ENCODE measurements around the gene WDR62.

The WDR62 gene

GRCh38 chr19:36073121-36073876, 18.6 kb downstream of the WDR62 start:
- no peak for DNase-seq (ENCODE audit: low read depth, low spot score)

- DNase-seq (ENCODE audit: low read depth, low spot score), result no peak
Observed at GRCh38 chr19:36079389-36079945, 24.8 kb downstream of the WDR62 start.

GRCh38 chr19:36081385-36081784, 26.7 kb downstream of the WDR62 start:
- no peak for DNase-seq (ENCODE audit: low read depth, low spot score)

GRCh38 chr19:36081894-36082293, 27.2 kb downstream of the WDR62 start:
- no peak for DNase-seq (ENCODE audit: low read depth, low spot score)

GRCh38 chr19:36082916-36083315, 28.2 kb downstream of the WDR62 start:
- no peak for DNase-seq (ENCODE audit: low read depth, low spot score)

- DNase-seq (ENCODE audit: low read depth, low spot score), result no peak
Observed at GRCh38 chr19:36084231-36085009, 29.7 kb downstream of the WDR62 start.

GRCh38 chr19:36086326-36086725, 31.6 kb downstream of the WDR62 start:
- DNase-seq (ENCODE audit: low read depth, low spot score), result no peak

GRCh38 chr19:36089847-36090246, 35.1 kb downstream of the WDR62 start:
- no peak for DNase-seq (ENCODE audit: low read depth, low spot score)

GRCh38 chr19:36090910-36091695, 36.4 kb downstream of the WDR62 start:
- DNase-seq (ENCODE audit: low read depth, low spot score), result no peak

- DNase-seq (ENCODE audit: low read depth, low spot score), result no peak
Observed at GRCh38 chr19:36092566-36092965, 37.9 kb downstream of the WDR62 start.

- no peak for DNase-seq (ENCODE audit: low read depth, low spot score)
Observed at GRCh38 chr19:36093146-36093662, 38.5 kb downstream of the WDR62 start.

- DNase-seq (ENCODE audit: low read depth, low spot score), result no peak
Observed at GRCh38 chr19:36093687-36094086, 39.0 kb downstream of the WDR62 start.

- no peak for DNase-seq (ENCODE audit: low read depth, low spot score)
Observed at GRCh38 chr19:36097036-36097435, 42.3 kb downstream of the WDR62 start.

GRCh38 chr19:36099166-36099785, 44.6 kb downstream of the WDR62 start:
- no peak for DNase-seq (ENCODE audit: low read depth, low spot score)

- DNase-seq (ENCODE audit: low read depth, low spot score), result no peak
Observed at GRCh38 chr19:36100476-36100875, 45.8 kb downstream of the WDR62 start.

GRCh38 chr19:36101550-36102327, 47.0 kb downstream of the WDR62 start:
- no peak for DNase-seq (ENCODE audit: low read depth, low spot score)

GRCh38 chr19:36103040-36103626, 48.4 kb downstream of the WDR62 start:
- DNase-seq (ENCODE audit: low read depth, low spot score), result no peak

- no peak for DNase-seq (ENCODE audit: low read depth, low spot score)
Observed at GRCh38 chr19:36103842-36104552, 49.3 kb downstream of the WDR62 start.

- no peak for DNase-seq (ENCODE audit: low read depth, low spot score)
Observed at GRCh38 chr19:36106441-36106840, 51.7 kb downstream of the WDR62 start.

Measured in ELF-1 (cell line).